ENCODE data around the gene TRAPPC5.

The TRAPPC5 gene

DNA sequence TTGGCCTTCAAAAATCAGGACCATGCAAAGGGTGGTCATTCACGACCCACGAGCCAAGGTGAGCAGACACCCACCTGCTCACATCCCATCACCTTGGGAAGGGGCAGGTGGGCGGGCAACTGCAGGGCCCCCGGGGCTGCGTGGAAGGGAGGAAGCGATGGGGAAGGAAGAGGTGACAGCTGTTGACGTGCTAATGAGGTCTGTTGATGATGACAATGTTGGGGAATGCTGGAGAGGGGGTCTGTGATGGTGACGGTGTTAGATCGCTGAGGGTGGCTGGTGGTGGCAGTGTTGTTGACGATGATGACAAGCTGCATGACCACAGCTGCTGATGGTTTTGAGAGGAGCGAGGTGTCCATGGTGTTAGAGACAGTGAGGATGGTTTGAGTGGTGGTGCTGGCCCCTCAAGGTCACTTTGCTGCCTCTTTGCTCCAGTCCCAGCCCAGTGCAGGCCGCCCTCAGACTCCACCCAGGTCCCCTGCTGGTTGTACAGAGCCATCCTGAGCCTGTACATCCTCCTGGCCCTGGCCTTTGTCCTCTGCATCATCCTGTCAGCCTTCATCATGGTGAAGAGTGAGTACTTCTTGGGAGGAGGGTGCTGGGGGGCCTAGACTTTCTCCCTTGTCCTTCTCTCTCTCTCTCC lies 2.8 kb upstream of the TRAPPC5 start:
- no peak for DNase-seq

DNA sequence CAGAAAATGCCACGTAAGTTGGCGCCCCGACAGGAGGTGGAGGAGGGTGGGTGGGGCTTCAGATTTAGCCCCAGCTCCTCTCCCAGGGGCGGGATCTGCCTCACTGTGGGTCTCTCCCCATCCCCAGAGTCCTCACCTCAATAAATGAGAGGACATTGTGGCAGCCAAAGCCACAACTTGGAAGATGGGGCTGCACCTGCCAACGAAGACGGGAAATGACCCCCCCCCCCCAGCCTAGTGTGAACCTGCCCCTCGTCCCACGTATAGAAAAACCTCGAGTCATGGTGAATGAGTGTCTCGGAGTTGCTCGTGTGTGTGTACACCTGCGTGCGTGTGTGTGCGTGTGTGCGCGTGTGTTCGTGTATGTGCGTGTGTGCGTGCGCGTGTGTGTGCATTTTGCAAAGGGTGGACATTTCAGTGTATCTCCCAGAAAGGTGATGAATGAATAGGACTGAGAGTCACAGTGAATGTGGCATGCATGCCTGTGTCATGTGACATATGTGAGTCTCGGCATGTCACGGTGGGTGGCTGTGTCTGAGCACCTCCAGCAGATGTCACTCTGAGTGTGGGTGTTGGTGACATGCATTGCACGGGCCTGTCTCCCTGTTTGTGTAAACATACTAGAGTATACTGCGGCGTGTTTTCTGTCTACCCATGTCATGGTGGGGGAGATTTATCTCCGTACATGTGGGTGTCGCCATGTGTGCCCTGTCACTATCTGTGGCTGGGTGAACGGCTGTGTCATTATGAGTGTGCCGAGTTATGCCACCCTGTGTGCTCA lies 1.5 kb upstream of the TRAPPC5 start:
- peak; percentile 66 for DNase-seq

DNA sequence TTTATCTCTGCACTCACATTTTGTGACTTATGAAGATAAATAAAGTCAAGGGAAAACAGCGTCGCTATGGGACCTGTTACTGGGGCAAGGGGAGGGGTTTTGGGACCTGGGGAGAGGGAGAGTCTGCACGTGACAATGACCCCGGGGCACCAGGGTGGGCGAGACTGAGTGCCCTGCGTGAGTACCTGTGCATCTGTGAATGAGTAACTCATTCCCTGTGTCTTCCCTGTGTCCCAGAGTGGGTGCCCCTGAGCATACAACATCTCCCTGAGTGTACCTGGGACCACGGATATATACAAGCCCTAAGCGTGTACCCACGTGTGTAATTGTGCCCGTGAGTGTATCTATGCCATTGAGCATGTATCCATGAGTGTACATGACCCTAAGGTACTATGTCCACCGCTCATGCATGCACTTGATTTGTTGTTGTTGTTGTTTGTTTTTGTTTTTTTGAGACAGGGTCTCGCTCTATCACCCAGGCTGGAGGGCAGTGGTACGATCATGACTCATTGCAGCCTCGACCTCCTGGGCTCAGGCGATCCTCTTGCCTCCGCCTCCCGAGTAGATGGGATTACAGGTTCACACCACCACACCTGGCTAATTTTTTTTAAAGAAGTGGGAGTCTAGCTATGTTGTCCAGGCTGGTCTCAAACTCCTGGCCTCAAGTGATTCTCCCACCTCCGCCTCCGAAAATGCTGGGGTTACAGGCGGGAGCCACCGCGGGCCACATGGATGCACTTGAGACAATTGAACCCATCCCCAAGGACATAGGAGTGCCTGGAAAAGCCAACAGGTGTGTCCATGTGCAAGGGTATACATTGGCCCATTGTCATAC lies 645 bp upstream of the TRAPPC5 start:
- DNase-seq: no peak

DNA sequence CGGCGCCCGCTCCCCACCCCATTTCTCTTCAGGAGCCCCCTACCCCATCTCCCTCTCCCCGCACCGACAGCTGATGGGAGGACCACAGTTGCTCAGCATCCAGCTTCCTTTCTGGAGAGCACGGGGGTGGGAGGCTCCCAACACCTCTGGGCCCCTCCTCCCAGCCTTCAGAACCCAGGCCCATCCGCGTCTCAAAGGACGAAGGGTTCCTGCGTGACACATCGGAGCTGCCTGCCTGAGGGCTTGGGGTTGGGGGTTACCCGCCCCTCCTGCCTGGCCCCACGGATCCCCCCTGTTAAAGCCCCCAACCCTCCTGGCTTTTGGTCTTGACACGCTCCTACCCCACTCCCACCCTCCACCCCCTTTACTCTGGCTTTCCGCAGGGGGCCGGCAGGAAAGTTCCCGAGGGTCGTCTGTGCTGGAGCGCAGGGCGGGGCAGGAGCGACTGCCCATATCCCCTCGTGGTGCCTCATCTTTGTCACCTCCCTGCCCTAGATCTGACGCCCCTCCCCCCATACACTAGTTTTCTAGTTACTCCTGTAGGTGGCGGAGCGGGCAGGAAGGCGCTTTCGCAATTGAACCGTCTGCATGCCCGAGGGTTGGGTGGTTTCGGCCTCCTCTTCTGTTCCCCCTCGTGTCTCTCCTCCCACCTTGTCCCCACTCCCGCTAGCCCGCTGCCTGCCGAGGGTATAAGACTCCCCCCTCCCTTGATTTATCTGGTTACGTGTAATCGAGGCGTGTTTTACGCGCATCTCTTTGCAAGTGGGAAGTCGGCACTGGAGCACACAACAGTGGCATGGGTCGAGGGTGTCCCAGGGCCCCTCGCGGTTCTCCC lies 924 bp downstream of the TRAPPC5 start:
- peak; percentile 82 for DNase-seq

DNA sequence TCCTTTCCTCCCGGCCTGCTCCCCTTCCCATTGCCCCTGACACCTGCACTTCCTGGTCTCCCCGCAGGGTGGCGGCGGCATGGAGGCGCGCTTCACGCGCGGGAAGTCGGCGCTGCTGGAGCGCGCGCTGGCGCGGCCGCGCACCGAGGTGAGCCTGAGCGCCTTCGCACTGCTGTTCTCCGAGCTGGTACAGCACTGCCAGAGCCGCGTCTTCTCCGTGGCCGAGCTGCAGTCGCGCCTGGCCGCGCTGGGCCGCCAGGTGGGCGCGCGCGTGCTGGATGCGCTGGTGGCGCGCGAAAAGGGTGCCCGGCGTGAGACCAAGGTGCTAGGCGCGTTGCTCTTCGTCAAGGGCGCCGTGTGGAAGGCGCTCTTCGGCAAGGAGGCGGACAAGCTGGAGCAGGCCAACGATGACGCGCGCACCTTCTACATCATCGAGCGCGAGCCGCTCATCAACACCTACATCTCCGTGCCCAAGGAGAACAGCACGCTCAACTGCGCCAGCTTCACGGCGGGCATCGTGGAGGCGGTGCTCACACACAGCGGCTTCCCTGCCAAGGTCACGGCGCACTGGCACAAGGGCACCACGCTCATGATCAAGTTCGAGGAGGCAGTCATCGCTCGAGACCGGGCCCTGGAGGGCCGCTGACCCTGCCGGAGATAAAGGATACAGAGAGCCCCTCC lies 1.7 kb downstream of the TRAPPC5 start:
- DNase-seq: no peak

DNA sequence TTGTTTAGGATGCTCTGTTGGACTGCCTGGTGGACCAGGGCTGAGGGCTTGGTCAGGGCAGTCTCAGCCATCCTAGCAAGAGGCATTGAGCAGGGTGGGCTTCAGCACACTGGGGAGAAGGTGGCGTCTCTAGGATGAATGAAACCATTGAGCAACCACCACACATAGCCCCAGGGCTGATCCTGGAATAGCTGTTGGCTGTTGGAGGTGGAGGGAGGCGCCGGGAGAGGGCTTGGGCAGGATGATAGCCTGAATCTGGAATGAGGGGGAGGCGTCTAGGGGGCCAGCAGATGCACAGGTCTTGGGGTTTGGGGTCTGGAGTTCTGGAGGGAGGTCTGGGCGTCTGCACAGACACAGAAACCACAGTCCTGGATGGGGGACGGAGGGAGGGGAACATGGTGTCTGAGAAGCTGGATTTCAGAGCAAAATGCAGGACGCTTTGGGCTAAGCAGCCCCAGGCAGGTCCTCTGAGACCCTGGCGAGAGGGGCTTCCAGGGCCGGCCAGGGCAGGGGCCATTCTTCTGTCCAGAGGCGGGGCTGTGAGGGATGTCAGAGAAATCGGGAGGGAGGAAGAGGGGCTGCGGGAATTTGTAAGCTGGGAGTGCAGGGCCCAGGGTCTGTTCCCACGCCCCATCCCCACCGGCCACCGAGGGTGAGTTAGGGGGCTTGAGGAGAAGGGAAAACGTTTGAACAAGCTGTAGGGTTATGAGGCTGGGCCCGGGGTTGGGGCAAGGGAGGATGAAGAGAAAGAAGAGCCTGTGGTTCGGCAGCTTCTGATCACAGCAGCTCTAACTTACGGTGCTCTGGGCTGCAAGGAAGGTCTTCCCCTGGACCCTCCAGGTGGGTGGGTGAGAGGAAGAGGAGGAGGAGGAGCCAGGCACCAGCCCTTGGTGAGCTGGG lies 5.2 kb downstream of the TRAPPC5 start:
- no peak for DNase-seq

DNA sequence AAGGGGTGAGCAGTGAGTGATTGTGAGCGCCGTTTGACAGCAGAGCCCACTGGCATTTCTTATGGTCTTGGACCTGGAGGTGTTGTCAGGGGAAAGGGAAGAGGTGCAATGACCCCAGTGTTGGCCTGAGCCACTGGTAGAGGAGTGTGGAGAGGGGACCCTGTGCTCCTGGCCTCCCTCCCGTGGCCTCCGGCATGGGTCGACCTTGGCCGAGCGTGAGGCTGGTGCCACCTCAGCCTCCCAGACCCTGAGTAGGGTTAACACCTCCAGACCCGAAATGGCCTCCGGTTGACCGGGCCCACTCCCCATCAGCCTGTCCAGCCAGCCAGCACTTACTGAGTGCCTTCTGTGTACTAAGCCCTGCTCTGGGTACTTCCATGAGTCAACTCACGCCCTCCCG lies 6.5 kb downstream of the TRAPPC5 start:
- DNase-seq: no peak

DNA sequence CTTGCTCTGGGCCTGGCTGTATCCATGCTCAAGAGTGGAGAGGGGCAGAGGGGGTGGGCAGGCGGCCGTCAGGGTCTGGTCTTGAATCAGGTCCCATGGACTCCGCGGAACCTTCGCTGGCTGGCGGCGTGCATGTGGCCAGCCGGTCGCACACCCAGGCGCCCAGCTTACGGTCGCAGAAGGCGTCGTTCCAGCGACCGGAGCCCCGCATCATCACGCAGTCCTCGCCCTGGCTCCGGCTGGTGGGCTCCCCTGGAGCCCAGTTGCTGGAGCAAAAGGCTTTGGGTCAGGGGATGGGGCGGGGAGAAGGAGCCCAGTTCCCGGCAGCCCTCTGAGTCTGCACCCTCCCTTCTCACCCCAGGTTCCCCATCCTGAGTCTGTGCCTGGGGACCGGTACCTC lies 8.5 kb downstream of the TRAPPC5 start:
- no peak for DNase-seq

DNA sequence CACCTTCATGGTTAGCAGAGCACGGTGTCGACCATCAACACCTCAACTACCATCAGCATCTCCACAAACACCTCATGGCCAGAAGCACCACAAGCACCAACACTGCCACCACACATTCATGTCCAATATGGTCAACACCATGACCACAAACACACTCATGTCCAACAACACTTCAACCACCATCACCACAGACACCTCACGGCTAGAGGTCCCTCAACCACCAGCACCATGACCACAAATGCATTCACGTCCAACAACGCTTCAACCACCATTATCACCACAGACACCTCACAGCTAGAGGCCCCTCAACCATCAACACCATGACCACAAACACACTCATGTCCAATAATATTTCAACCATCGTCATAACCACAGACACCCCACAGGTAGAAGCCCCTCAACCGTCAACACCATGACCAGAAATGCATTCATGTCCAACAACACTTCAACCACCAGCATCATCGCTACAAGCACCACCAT lies 10.2 kb downstream of the TRAPPC5 start:
- DNase-seq: no peak

DNA sequence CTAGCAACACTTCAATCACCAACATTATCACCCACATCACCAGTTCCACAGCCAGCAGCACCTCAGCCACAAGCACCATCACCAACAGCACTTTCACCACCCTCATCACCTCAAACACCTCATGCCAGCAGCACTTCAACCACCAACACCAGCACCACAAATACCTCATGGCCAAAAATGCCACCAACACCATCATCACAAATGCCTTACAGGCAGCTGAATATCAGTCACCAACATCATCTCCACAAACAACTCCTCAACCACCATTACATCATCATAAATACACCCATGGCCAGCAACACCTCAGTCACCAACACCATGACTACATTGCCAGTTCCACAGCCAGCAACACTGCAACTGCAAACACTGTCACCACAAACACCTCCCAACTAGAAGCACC lies 10.9 kb downstream of the TRAPPC5 start:
- no peak for DNase-seq

DNA sequence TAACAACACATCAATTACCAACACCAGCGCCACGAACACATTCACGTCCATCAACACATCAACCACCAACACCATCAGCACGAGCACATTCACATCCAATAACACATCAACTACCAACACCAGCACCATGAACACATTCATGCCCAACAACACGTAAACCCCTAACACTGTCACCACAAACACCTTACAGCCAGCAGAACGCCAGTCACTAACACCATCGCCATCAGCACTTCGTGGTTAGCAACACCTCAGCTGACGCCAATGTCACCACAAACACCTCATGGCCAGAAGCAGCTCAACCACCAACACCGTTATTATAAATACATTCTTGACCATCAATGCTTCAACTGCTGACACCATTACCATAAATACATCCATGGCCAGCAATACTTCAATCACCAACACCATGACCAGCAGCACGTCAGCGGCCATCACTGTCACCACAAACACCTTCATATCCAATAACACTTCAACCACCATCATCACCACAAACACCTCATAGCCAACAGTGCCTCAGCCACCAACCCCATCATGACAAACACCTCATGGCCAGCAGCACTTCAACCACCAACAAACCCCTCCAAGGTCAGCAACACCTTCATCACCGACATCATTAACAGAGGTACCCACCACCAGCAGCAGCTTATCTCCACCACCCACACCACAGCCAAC lies 11.9 kb downstream of the TRAPPC5 start:
- no peak for DNase-seq

DNA sequence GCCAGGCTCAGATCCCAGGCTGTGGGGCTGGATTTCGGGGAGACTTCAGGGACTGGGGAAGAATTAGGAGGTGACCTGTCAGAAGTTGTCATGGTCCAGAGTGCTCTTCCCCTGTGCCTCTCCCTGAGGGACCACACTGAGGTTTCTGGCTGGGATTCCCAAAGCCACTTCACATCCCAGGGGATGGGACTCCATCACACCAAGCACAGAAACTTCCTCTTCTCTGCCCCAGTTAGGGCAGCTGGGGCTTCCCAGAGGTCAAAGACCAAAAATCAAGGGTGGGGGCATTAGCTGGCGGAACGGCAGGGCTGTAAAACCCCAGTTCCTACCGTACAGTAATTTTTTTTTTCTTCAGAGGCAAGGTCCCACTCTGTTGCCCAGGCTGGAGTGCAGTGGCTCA lies 13.9 kb downstream of the TRAPPC5 start:
- no peak for DNase-seq

DNA sequence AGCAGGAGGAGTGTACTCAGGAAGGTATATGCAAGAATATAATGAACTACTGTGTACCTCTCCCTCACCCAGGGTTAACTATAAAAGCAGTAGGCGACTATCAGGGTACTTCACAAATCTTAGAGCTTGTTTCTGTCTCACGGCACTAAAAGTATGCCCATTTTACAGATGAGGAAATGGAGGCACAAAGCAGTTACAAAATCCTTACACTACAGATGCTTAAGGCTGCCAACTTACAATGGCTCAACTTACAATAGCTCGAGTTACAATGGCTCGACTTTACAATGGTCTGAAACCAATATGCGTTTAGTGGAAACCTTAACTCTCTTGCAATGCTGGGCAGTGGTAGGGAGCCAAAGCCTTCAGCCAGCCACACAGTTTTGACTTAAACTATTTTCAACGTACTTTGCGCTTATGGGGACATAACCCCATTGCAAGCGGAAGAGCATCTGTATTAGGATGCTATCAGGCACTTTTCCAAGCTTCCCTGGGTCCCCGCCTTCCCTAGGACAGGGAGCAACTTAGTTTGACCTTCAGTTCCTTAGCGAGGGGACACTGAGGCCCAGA lies 17.2 kb downstream of the TRAPPC5 start:
- DNase-seq: no peak

DNA sequence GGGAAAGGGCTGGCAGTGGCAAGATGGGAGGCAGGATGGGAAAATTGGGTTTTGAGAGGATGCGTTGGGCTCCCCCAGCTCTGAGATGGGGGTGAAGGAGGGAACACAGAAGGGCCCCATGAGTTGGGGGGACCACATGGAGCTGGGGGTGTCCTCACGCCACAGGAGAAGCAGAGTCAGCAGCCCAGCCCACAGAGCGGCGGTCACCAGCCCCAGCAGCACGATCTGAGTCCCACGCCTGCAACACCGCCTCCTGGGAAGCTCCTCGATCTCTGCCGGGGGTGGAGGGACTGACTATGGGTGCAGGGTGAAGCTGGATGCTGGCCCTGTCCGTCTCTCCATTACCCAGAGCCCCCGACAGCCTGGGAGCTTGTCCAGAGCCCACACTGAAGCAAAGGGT lies 17.9 kb downstream of the TRAPPC5 start:
- DNase-seq: no peak

DNA sequence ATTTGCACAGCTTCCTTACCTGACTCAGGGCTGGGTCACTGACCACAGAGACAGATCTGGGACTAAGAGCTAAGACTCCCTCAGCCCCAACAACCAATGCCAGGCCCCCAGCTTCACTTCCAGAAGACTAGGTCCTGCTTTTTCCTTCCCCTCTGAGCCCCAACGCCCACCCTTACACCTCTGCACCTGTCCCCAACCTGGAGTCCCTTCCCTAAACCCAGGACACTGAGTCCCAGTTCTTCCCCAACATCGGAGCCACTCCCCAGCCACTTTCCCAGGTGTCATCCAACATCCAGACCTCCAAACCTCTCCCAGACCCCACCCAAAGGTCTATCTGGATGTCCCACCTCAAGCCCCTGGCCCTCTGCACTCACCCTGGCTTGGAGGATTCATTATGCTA lies 18.4 kb downstream of the TRAPPC5 start:
- DNase-seq: no peak

DNA sequence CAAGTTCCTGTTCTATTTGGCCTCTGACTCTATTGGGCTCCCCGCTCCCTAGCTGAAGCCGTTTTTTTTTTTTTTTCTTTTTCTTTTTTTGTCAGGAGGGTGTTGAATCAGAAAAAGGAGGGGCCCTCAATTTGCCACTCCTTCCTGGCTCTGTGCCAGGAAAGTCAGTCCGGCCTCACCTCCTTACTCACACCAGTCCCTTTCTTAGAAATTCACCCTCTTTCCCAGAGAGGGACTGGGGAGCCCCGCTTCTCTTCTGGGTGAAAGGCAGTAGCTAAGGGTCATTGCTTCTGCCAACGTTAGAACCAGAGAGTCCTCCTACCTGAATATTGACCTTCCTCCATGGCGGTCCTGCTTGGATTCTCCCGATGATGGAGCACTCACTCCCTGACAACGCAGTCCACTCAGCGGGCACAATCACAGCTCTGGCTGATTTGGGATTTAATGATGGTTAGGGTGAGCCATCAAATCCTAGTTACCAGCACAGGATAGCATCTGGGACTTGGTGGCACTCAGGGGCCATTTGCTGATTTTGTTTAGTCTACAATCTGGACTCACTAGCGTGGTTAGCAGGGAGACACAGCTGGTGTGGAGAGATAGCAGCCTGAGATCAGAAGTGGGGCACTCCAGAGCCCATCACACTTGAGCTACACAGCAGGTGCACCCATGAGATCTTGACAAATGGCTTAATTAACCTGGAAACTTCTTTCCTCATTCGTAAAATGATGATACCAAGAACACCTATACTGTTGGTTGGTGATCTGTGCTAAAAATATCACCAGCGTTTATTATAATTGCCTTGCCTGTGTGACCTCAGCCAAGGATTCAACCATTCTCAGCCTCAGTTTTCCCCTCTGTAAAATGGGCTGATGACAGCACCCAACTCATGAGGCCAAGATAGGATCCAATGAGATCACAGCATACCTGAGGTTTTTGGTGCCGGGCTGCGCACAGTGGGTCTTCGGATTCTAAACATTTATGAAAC lies 19.1 kb downstream of the TRAPPC5 start:
- DNase-seq: no peak

DNA sequence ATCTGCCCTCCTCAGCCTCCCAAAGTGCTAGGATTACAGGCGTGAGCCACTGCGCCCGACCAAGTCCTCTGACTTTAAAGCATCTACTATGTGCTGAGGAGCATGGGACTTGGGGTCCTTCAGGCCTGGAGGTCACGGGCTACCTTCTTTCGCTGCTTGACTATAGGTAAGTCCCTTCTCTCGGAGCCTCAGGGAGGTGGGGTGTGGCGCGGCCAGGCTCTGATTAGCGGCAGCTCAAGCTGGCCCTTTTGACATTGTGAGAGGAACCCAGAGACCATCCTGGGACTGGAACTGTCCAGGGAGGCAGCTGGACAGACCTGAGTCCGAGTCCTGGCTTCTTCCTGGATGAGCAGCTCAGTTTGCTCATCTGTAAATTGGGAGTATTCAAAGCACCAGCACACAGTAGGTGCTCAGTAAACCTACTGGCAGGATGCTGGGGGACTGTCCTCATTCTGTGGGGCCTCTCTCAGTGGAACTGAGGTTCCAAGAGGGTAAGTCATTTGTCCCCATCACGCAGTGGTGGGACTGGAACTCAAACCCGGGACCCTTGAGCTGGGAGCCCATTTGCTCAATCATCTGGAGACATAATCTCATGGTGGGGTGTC lies 20.5 kb downstream of the TRAPPC5 start:
- no peak for DNase-seq

Measured in activated CD4-positive, alpha-beta T cell treated with anti-CD3 and anti-CD28 coated beads, Interleukin-2, amount 50 U/mL, for 1 hour (primary cell).